HEK293 (cell line): ENCODE measurements around the gene PROK1.
A peak's percentile ranks its signal among the peaks of the same experiment; 100 is the strongest.

Source experiments
- CTCF ChIA-PET: fragments of 350-600 bp; formaldehyde crosslinking; extraction: SDS; loops from one replicate; lab custom pipeline; 2021; ENCODE audit warnings: antibody characterized with exemption; lab: Yijun Ruan, JAX
- POLR2A ChIA-PET: fragments of 300-600 bp; formaldehyde crosslinking; extraction: SDS; loops from one replicate; lab custom pipeline; 2020; ENCODE audit warnings: antibody characterized with exemption, inconsistent platforms; lab: Yijun Ruan, JAX
- H3K27ac ChIP-seq: fragments of 200-500 bp; sonication (Bioruptor generic); 2 replicates; pipeline ENCODE4 v1.5.1; 2014; ENCODE audit warnings: low read depth, low read length, control low read depth, inconsistent platforms; ENCODE audit errors: extremely low read depth
- H3K36me3 ChIP-seq, 2 experiments: fragments of 200-500 bp in 1 of 2; sonication (Bioruptor generic) in 1 of 2; 1 replicate in 1 of 2; 2 replicates in 1 of 2; pipeline ENCODE4 v1.5.1; 2014 to 2017; ENCODE audit warnings: inconsistent platforms in 2 of 2, low read length in 2 of 2; ENCODE audit not compliant: control insufficient read depth in 2 of 2, insufficient read depth in 1 of 2
- H3K4me1 ChIP-seq: fragments of 200-500 bp; sonication (Bioruptor generic); 2 replicates; pipeline ENCODE4 v1.5.1; 2014; ENCODE audit warnings: mild to moderate bottlenecking, low read length, inconsistent platforms; ENCODE audit not compliant: control insufficient read depth, insufficient read depth
- H3K4me3 ChIP-seq: 2 replicates; pipeline ENCODE4 v1.5.1; 2011; ENCODE audit warnings: low read depth, mild to moderate bottlenecking, control low read depth, low read length, moderate library complexity
- H3K9me3 ChIP-seq: fragments of 200-500 bp; sonication (Bioruptor generic); 2 replicates; pipeline ENCODE4 v1.5.1; 2014; ENCODE audit warnings: low read depth, low read length, inconsistent platforms; ENCODE audit not compliant: control insufficient read depth, insufficient read depth
- BCL11B ChIP-seq: fragments of 450-650 bp; formaldehyde crosslinking; IDR thresholded peaks from 2 replicates; pipeline ENCODE4 v1.5.1; 2016; ENCODE audit warnings: low read depth, missing biosample characterization, missing genetic modification characterization
- HOXC10 ChIP-seq: sonication (generic); formaldehyde crosslinking; IDR thresholded peaks from 2 replicates; pipeline ENCODE4 v1.8.1; 2023; ENCODE audit warnings: mild to moderate bottlenecking, missing genetic modification reagents
- HOXD13 ChIP-seq: sonication (generic); formaldehyde crosslinking; IDR thresholded peaks from 2 replicates; pipeline ENCODE4 v1.8.0; 2022; ENCODE audit warnings: missing genetic modification reagents, borderline replicate concordance
- OVOL3 ChIP-seq: fragments of 450-650 bp; formaldehyde crosslinking; IDR thresholded peaks from 2 replicates; pipeline ENCODE4 v1.5.1; 2016; ENCODE audit warnings: missing biosample characterization, missing genetic modification characterization
- YY2 ChIP-seq: fragments of 450-650 bp; formaldehyde crosslinking; IDR thresholded peaks from 2 replicates; pipeline ENCODE4 v1.5.1; 2016; ENCODE audit warnings: missing biosample characterization, missing genetic modification characterization
- ZNF146 ChIP-seq: fragments of 450-650 bp; formaldehyde crosslinking; IDR thresholded peaks from 2 replicates; pipeline ENCODE4 v1.5.1; 2016; ENCODE audit warnings: missing biosample characterization, missing genetic modification characterization
- ZNF211 ChIP-seq: fragments of 450-650 bp; formaldehyde crosslinking; IDR thresholded peaks from 2 replicates; pipeline ENCODE4 v1.5.1; 2016; ENCODE audit warnings: low read depth, missing biosample characterization, missing genetic modification characterization
- ZNF266 ChIP-seq: fragments of 450-650 bp; formaldehyde crosslinking; IDR thresholded peaks from 2 replicates; pipeline ENCODE4 v1.5.1; 2016; ENCODE audit warnings: missing biosample characterization, missing genetic modification characterization, low read depth
- ZNF433 ChIP-seq: fragments of 450-650 bp; formaldehyde crosslinking; IDR thresholded peaks from 2 replicates; pipeline ENCODE4 v1.5.1; 2016; ENCODE audit warnings: missing biosample characterization, missing genetic modification characterization, low read depth
- ZNF510 ChIP-seq: fragments of 450-650 bp; formaldehyde crosslinking; IDR thresholded peaks from 2 replicates; pipeline ENCODE4 v1.5.1; 2018; ENCODE audit warnings: mild to moderate bottlenecking, missing genetic modification characterization, missing biosample characterization; ENCODE audit not compliant: insufficient replicate concordance
- ZNF529 ChIP-seq: fragments of 450-650 bp; formaldehyde crosslinking; IDR thresholded peaks from 2 replicates; pipeline ENCODE4 v1.5.1; 2017; ENCODE audit warnings: missing genetic modification characterization, missing biosample characterization; ENCODE audit not compliant: insufficient replicate concordance
- ZNF624 ChIP-seq: fragments of 450-650 bp; formaldehyde crosslinking; IDR thresholded peaks from 2 replicates; pipeline ENCODE4 v1.5.1; 2017; ENCODE audit warnings: missing biosample characterization, missing genetic modification characterization
- ZNF670 ChIP-seq: fragments of 450-650 bp; formaldehyde crosslinking; IDR thresholded peaks from 2 replicates; pipeline ENCODE4 v1.5.1; 2016; ENCODE audit warnings: missing biosample characterization, missing genetic modification characterization, low read depth
- ZSCAN30 ChIP-seq: fragments of 450-650 bp; IDR thresholded peaks from 2 replicates; pipeline ENCODE4 v1.5.1; 2018; ENCODE audit warnings: missing biosample characterization, mild to moderate bottlenecking, missing genetic modification characterization, moderate library complexity
- TF ChIP-seq, protein P1 (sequence below): fragments of 450-650 bp; formaldehyde crosslinking; IDR thresholded peaks from 2 replicates; pipeline ENCODE4 v1.5.1; 2016; ENCODE audit warnings: missing biosample characterization, missing genetic modification characterization
- TF ChIP-seq, protein P2 (sequence below): fragments of 450-650 bp; formaldehyde crosslinking; IDR thresholded peaks from 2 replicates; pipeline ENCODE4 v1.5.1; 2016; ENCODE audit warnings: missing biosample characterization, missing genetic modification characterization
- TF ChIP-seq, protein P3 (sequence below): fragments of 450-650 bp; formaldehyde crosslinking; IDR thresholded peaks from 2 replicates; pipeline ENCODE4 v1.5.1; 2017; ENCODE audit warnings: missing biosample characterization, missing genetic modification characterization
- TF ChIP-seq, protein P4 (sequence below): fragments of 450-650 bp; formaldehyde crosslinking; IDR thresholded peaks from 2 replicates; pipeline ENCODE4 v1.5.1; 2016; ENCODE audit warnings: missing biosample characterization, missing genetic modification characterization
- TF ChIP-seq, protein P5 (sequence below): fragments of 450-650 bp; formaldehyde crosslinking; IDR thresholded peaks from 2 replicates; pipeline ENCODE4 v1.5.1; 2016; ENCODE audit warnings: missing biosample characterization, missing genetic modification characterization

PROK1 gene

DNA sequence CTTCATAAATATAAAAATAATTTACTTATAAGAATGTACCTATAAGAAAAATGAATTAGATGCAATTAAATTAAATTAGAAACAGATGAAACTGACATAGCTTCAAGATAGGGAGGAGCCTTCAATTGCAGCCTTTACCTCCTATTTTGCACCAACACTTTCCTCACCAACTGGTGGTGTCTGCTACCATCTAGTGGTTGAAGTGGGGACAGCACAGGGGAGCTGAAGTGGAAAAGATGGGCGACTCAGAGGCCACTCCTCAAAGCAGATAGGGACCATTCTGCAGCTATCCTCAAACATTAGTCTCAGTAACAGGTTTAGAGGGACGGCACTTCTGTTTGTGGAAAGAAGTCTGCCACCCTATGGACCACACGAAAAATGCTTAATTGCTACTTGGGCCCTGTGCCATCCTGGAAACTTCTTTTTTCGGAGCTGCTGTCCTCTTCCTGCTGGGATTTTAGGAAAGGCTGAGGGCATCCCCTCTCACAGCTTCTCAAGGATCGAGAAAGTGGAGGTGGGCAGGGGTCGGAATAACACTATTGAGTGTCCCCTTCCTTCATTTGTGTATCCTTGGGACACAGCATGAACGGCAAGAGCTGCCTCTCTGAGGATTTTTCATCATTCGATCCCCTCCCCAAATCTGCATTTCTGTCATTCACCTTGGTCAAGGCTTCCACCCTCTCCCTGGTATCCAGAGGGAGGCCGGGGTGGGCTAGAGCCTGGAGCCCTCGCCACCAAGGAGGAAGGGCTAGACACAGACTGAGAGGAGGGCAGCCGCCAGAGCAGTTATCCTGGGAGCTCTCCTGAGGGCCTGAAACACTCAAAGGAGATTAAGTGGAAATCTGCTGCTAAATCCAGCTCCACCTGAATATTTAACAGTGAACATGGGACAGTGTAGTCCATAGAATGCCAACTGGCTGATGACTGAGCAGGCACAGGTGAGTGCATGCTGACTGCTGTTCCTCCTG lies 9.6 kb downstream of the PROK1 start (continued):
- no peak for TF ChIP-seq ZNF433 (tag by site-specific recombination)
- peak; percentile 47; the same call in 1 of the 2 replicates for TF ChIP-seq ZSCAN30 (tag by site-specific recombination)
- TF ChIP-seq, protein P1, sequence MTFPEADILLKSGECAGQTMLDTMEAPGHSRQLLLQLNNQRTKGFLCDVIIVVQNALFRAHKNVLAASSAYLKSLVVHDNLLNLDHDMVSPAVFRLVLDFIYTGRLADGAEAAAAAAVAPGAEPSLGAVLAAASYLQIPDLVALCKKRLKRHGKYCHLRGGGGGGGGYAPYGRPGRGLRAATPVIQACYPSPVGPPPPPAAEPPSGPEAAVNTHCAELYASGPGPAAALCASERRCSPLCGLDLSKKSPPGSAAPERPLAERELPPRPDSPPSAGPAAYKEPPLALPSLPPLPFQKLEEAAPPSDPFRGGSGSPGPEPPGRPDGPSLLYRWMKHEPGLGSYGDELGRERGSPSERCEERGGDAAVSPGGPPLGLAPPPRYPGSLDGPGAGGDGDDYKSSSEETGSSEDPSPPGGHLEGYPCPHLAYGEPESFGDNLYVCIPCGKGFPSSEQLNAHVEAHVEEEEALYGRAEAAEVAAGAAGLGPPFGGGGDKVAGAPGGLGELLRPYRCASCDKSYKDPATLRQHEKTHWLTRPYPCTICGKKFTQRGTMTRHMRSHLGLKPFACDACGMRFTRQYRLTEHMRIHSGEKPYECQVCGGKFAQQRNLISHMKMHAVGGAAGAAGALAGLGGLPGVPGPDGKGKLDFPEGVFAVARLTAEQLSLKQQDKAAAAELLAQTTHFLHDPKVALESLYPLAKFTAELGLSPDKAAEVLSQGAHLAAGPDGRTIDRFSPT (tag by site-specific recombination): no peak

DNA sequence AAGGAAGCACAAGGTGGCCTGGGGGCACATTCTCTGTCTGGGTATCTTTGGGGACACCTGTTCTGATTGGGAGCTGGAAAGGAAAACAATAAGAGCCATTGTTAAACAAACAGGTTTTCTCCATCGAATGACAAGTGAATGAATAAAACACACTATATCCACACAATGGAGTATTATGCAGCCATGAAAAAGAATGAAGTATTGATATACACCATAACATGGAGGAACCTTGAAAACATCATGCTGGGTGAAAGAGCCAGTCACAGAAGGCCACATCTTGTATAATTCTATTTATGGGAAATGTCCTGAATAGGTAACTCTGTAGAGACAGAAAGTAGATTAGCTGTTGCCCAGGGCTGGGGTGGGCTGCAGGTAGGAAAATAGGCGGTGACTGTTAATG lies 11.1 kb downstream of the PROK1 start:
- ChIA-PET POLR2A (no interaction called here), CTCF (interaction anchor here (0.6 to 15.5 kb wide), 8 partner anchors 11 to 584 kb away, joined by 3 to 357 read pairs (median 5); partner anchors contain the start of gene KCNC4)
- Histone ChIP-seq H3K9me3 (no peaks in the 10 kb centered on the region), H3K4me3 (no peak overlapping the region), H3K4me1 (no peaks in the 10 kb centered on the region), H3K36me3 (no peaks in the 10 kb centered on the region), H3K27ac (no peak overlapping the region)
- no peak for TF ChIP-seq HOXC10 (CRISPR knock-in tag)
- TF ChIP-seq ZNF266 (tag by site-specific recombination): no peak
- TF ChIP-seq, protein P2, sequence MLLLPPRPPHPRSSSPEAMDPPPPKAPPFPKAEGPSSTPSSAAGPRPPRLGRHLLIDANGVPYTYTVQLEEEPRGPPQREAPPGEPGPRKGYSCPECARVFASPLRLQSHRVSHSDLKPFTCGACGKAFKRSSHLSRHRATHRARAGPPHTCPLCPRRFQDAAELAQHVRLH (tag by site-specific recombination): 0 out of 2 replicates have a peak, but pooled peaks have one; percentile 41
- no peak for TF ChIP-seq YY2 (tag by site-specific recombination)
- peak; percentile 99 for TF ChIP-seq ZNF146 (tag by site-specific recombination)
- TF ChIP-seq ZNF529 (tag by site-specific recombination): no peak
- no peak for TF ChIP-seq ZNF510 (tag by site-specific recombination)
- TF ChIP-seq BCL11B (tag by site-specific recombination): no peak
- TF ChIP-seq HOXD13 (CRISPR knock-in tag): no peak
- no peak for TF ChIP-seq ZNF670 (tag by site-specific recombination)
- TF ChIP-seq, protein P3, sequence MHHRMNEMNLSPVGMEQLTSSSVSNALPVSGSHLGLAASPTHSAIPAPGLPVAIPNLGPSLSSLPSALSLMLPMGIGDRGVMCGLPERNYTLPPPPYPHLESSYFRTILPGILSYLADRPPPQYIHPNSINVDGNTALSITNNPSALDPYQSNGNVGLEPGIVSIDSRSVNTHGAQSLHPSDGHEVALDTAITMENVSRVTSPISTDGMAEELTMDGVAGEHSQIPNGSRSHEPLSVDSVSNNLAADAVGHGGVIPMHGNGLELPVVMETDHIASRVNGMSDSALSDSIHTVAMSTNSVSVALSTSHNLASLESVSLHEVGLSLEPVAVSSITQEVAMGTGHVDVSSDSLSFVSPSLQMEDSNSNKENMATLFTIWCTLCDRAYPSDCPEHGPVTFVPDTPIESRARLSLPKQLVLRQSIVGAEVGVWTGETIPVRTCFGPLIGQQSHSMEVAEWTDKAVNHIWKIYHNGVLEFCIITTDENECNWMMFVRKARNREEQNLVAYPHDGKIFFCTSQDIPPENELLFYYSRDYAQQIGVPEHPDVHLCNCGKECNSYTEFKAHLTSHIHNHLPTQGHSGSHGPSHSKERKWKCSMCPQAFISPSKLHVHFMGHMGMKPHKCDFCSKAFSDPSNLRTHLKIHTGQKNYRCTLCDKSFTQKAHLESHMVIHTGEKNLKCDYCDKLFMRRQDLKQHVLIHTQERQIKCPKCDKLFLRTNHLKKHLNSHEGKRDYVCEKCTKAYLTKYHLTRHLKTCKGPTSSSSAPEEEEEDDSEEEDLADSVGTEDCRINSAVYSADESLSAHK (tag by site-specific recombination): no peak

DNA sequence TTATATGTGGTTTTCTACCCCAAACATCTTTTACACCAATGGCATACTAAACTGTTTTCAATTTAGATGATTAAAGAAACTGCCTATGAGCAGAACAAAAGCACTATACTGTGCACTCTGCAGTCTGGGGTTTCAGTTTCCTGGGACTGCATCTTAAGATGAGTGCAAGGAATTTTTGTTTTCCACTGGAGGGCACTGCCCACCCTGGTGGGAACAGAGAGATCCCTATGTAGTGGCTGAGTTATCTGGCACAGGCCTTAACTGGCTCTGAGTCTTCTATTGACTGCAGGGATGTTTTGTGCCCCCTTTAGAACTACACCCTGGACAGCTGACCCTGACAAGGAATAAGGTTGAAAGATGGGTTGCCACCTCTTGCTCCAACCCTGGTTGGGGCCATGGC lies 12.0 kb downstream of the PROK1 start:
- TF ChIP-seq, protein P4, sequence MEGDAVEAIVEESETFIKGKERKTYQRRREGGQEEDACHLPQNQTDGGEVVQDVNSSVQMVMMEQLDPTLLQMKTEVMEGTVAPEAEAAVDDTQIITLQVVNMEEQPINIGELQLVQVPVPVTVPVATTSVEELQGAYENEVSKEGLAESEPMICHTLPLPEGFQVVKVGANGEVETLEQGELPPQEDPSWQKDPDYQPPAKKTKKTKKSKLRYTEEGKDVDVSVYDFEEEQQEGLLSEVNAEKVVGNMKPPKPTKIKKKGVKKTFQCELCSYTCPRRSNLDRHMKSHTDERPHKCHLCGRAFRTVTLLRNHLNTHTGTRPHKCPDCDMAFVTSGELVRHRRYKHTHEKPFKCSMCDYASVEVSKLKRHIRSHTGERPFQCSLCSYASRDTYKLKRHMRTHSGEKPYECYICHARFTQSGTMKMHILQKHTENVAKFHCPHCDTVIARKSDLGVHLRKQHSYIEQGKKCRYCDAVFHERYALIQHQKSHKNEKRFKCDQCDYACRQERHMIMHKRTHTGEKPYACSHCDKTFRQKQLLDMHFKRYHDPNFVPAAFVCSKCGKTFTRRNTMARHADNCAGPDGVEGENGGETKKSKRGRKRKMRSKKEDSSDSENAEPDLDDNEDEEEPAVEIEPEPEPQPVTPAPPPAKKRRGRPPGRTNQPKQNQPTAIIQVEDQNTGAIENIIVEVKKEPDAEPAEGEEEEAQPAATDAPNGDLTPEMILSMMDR (tag by site-specific recombination): peak; percentile 31; the same call in 1 of the 2 replicates
- TF ChIP-seq, protein P5, sequence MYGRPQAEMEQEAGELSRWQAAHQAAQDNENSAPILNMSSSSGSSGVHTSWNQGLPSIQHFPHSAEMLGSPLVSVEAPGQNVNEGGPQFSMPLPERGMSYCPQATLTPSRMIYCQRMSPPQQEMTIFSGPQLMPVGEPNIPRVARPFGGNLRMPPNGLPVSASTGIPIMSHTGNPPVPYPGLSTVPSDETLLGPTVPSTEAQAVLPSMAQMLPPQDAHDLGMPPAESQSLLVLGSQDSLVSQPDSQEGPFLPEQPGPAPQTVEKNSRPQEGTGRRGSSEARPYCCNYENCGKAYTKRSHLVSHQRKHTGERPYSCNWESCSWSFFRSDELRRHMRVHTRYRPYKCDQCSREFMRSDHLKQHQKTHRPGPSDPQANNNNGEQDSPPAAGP (tag by site-specific recombination): no peak
- TF ChIP-seq ZNF211 (tag by site-specific recombination): no peak
- TF ChIP-seq ZNF624 (tag by site-specific recombination): no peak
- no peak for TF ChIP-seq OVOL3 (tag by site-specific recombination)
- H3K27ac ChIP-seq: no peak overlapping the region
- ChIA-PET POLR2A (no interaction called here), CTCF (interaction anchor here (0.8 to 15.5 kb wide), 8 partner anchors 11 to 434 kb away, joined by 3 to 357 read pairs (median 6); partner anchors contain the start of gene KCNC4)
- H3K36me3 ChIP-seq: no peaks in the 10 kb centered on the region
- H3K4me1 ChIP-seq: no peaks in the 10 kb centered on the region
- H3K9me3 ChIP-seq: no peaks in the 10 kb centered on the region
- no peak overlapping the region for H3K4me3 ChIP-seq
